GM19468 (cell line): ENCODE measurements around the gene CCDC50.

Source experiments
- ATAC-seq: cut with Tn5 transposase; IDR thresholded peaks from one replicate; pipeline ENCODE4 v1.9.1; 2021; ENCODE audit warnings: mild to moderate bottlenecking, moderate library complexity, moderate number of reproducible peaks; ENCODE audit not compliant: unreplicated experiment; ENCODE audit errors: extremely low read depth

Gene CCDC50

GRCh38 chr3:191343115-191343514 is 13.9 kb downstream of the CCDC50 start:
- no peak for ATAC-seq

- no peak for ATAC-seq
Measured at GRCh38 chr3:191343913-191344312, 14.7 kb downstream of the CCDC50 start.

GRCh38 chr3:191345334-191345733 is 16.1 kb downstream of the CCDC50 start:
- no peak for ATAC-seq

- ATAC-seq = no peak
Measured at GRCh38 chr3:191347228-191347627, 18.0 kb downstream of the CCDC50 start.

GRCh38 chr3:191348098-191348497 is 18.9 kb downstream of the CCDC50 start:
- no peak for ATAC-seq

GRCh38 chr3:191350396-191351090 is 21.3 kb downstream of the CCDC50 start:
- no peak for ATAC-seq

- ATAC-seq = no peak
Measured at GRCh38 chr3:191352014-191352413, 22.8 kb downstream of the CCDC50 start.

GRCh38 chr3:191353022-191353777 is 24.0 kb downstream of the CCDC50 start:
- peak; percentile 18 for ATAC-seq

- ATAC-seq = peak; percentile 51
Measured at GRCh38 chr3:191355406-191355805, 26.2 kb downstream of the CCDC50 start.

GRCh38 chr3:191356631-191357439 is 27.6 kb downstream of the CCDC50 start:
- ATAC-seq = no peak

GRCh38 chr3:191357909-191358308 is 28.7 kb downstream of the CCDC50 start:
- ATAC-seq = no peak

GRCh38 chr3:191358929-191359328 is 29.7 kb downstream of the CCDC50 start:
- no peak for ATAC-seq

- no peak for ATAC-seq
Measured at GRCh38 chr3:191360620-191361019, 31.4 kb downstream of the CCDC50 start.

GRCh38 chr3:191361456-191361855 is 32.3 kb downstream of the CCDC50 start:
- ATAC-seq = no peak

GRCh38 chr3:191362037-191362436 is 32.8 kb downstream of the CCDC50 start:
- no peak for ATAC-seq

- no peak for ATAC-seq
Measured at GRCh38 chr3:191362524-191363090, 33.4 kb downstream of the CCDC50 start.

GRCh38 chr3:191363221-191363620 is 34.0 kb downstream of the CCDC50 start:
- ATAC-seq = no peak

GRCh38 chr3:191366675-191367074 is 37.5 kb downstream of the CCDC50 start:
- ATAC-seq = no peak

- ATAC-seq = no peak
Measured at GRCh38 chr3:191368755-191369615, 39.8 kb downstream of the CCDC50 start.

- ATAC-seq = no peak
Measured at GRCh38 chr3:191369616-191370010, 40.4 kb downstream of the CCDC50 start.
